Mesenchymal stem cell (in vitro differentiated cells and primary cell): ENCODE measurements around the gene NAP1L5. TPM values are rescaled to one million over a fixed set of nuclear protein-coding genes. Genes with fewer than 3 reads are reported as not detected.

Experiments
- small RNA-seq: library from polyadenylated mRNA; stranded (forward); fragments of <200 nt; extraction: miRNeasy Mini kit (QIAGEN cat#:217004); gene quantifications from one replicate; pipeline ENCODE3, GENCODE V24; 2013; ENCODE audit warnings: low read depth

Gene NAP1L5

Small RNA genes lying within 50 kb of the gene (small RNA-seq; reads per million reads assigned to genes)
- gene RF02115 (not detected), gene RNU6-33P (not detected)
